VCaP (cell line): Measurements from ENCODE around the gene TLX2.
A peak's percentile ranks its signal among the peaks of the same experiment; 100 is the strongest.

Experiments used
- H3K27ac ChIP-seq: fragments of 450-650 bp; 2 replicates; pipeline ENCODE4 v1.5.1; 2017
- TF ChIP-seq, protein P1 (sequence below): fragments of 450-650 bp; conservative IDR thresholded peaks from 2 replicates; pipeline ENCODE4 v1.5.1; 2017; ENCODE audit warnings: mild to moderate bottlenecking, moderate library complexity

TLX2 gene

DNA sequence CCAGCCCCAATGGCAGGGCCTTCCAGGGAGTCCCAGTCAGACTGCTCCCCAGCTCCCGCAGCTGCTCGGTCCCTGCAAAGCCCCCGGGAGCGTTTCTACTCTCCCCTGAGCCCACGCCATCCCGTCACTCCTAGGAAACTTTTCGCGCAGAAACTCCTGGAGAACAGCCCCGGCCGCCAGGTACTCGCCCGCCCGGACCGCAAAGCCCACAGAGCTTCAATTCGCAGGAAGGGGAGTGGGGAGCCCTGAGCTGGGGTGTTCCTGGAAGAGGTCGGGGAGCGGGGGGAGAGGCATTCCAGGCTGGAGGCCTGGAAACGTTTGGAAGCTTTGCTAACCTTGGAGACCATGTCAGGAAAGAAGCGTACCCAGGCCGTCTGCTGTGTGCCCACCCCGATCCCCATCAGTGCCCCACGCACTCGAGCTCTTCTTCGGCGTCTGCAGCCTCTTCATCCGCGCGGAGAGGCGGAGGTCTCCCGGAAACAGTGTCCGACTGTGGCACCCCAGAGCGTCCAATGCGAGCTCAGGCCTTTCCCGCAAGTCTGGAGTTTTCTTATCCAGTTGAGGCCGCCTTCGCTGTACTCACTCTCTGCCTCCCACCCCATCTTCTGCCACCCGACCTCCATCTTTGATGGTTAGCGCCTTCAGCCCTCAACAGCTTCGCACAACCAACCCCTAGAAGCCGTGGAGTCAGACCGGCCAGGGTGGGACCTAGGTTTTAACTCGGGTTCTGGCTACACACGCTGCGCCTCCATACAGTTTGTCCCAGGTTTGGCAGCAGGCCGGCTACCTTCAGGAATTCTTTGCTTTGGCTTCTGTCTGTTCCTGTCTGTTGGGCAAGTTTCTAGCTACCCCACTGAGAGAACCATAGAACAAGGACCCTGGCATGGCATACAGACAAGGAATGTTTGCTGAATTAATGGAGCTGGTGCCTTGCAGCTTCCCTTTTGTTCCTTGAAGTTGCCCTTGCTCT lies 10.5 kb upstream of the TLX2 start:
- TF ChIP-seq, protein P1, sequence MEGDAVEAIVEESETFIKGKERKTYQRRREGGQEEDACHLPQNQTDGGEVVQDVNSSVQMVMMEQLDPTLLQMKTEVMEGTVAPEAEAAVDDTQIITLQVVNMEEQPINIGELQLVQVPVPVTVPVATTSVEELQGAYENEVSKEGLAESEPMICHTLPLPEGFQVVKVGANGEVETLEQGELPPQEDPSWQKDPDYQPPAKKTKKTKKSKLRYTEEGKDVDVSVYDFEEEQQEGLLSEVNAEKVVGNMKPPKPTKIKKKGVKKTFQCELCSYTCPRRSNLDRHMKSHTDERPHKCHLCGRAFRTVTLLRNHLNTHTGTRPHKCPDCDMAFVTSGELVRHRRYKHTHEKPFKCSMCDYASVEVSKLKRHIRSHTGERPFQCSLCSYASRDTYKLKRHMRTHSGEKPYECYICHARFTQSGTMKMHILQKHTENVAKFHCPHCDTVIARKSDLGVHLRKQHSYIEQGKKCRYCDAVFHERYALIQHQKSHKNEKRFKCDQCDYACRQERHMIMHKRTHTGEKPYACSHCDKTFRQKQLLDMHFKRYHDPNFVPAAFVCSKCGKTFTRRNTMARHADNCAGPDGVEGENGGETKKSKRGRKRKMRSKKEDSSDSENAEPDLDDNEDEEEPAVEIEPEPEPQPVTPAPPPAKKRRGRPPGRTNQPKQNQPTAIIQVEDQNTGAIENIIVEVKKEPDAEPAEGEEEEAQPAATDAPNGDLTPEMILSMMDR = no peak
- no peak overlapping the region for H3K27ac ChIP-seq

DNA sequence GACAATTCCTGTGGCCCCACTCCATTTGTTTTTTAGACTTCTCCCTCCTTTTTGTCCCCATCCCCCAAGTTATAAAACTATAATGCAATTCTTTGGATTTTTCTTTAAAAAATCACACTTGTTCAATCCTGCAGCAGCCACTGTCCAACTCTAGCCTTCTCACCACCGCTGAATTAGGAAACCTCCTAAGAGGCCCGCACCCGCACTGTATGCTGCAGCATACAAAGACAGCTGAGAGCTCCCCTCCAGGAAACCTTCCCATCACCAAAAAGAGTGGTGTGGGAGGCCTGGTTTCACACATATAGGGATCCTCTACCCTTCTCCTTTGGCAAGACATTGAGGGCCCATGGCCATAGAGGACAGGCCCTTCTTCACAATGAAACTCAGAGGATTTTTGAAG lies 9.7 kb upstream of the TLX2 start:
- H3K27ac ChIP-seq = no peak overlapping the region
- TF ChIP-seq, protein P1 = no peak

DNA sequence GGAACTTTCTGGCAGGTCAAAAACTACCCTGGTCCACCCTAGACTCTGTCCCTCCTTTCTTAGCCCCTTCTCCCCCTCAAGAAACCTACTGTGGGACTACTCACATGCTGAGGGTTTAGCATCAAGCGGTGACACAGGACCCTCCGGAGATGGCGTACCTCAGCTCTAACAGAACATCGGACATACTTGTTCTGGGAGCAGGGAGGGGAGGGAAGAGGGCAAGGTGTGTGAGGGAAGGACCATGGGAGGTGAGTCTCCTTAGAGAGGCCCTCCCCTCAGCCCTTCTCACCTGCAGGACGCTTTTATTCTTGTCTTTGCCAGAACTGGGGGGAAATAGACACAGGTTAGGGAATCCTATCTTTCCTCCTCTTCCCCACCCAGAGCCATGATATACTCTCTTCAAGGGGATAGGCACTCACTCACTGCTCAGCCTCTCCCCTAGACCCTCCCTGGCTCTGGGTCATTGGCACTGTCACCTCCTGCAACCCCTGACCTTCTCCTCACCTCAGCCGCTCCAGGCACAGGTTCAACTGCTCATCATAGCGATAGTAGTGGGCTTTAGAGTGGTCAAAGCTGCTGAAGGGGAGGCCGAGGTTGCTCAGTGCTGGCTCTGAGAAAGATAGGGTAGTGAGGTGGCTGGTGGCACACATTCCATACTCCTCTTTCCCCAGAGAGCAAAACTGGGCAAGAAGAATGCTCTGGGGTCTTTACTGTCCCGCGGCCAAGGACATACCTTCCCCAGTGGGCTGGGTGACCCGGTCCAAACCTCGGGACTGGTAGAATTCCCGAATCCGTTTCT lies 8.6 kb upstream of the TLX2 start:
- H3K27ac ChIP-seq = peak overlapping the region; percentile 98; the same call in 1 of the 2 replicates
- TF ChIP-seq, protein P1 = no peak

DNA sequence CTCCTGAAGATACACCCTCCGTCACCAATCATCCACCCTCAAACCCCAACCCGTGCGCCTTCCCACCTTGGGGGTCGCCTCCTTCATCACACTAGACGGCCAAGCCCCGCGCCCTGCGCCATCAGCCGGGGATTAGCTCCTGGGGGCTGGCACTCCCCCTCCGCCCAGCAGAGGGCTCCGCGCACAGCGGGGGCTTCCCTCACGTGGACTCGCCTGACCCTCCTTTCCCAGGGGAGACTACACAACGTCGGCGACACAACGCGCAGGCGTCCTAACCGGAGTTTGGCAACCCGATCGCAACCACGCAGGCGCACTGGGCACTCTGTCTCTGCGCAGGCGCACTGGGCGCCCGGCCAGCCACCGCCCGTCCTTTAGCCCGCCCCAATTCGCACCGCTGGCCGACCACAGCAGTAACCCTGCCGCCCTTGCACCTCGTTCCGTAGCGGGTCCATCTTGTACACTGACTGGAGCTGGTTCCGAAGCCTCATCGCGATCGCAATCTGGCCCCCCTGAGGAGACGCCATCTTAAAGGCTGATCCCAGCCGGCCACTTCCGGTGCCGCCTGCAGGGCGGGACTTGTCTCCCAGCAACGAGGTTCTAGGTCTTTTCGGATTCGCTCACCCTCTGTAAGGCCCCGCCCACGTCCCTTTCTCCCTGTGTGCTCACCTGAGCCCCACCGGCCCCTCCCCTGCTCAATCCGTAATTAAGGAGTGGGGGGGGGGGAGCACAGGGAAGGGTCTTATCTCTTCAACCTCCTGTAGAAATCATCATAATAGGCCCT lies 6.9 kb upstream of the TLX2 start, which contains the start of gene PCGF1:
PCGF1 (minus strand) TSS at position 551 of the 781 bp plus-strand sequence; CDS start at position 524, 27 bp downstream.
- TF ChIP-seq, protein P1 = peak; percentile 53
- H3K27ac ChIP-seq = peak within 1 kb of the TSS; percentile 98

DNA sequence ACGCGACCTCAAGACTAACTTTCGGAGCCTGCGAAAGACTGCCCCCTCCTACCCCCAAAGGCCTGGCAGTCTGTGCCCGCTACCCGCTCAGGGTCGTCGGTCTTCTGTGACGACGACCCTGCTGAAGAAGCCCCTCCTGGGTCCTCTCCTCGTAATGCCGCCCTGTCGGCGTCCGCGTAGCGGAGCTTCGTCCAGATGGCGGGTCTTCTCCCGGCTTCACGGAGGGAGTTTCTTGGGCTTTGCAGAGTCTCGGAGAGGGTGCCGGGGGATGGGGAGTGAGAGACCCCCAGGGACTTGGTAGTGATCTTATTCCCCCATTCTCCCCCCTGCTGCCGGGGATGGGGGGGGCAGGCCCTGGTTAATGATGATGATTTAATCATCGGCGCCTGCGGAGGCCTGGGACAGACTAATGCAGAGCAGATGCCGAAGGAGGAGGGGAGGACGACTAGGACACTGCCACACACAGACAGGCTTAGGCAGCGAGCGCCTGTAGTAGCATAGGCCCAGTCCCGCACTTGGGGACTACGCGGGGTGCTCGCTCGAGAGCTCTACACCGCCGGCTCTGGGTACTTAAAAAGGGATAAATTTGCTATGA lies 6.2 kb upstream of the TLX2 start:
- TF ChIP-seq, protein P1 = no peak
- H3K27ac ChIP-seq = peak overlapping the region; percentile 98

DNA sequence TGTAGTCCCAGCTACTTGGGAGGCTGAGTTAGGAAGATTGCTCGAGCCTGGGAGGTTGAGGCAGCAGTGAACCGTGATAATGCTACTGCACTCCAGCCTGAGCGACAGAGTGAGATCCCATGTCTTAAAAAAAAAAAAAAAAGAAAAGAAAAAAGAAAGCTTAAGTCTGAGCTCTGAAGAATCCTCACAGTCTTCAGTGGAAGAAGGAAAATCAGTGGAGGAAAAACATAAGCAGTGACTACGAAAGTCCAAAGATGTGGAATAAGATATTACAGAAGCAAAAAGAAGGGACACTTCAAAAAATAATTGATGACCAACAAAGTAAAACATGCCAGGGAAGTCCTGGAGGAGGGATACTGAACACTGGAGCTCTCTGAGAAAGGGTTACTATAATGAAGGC lies 4.0 kb upstream of the TLX2 start:
- no peak overlapping the region for H3K27ac ChIP-seq
- TF ChIP-seq, protein P1 = no peak
